ENCODE measurements around the gene PAK3.

PAK3 gene

DNA sequence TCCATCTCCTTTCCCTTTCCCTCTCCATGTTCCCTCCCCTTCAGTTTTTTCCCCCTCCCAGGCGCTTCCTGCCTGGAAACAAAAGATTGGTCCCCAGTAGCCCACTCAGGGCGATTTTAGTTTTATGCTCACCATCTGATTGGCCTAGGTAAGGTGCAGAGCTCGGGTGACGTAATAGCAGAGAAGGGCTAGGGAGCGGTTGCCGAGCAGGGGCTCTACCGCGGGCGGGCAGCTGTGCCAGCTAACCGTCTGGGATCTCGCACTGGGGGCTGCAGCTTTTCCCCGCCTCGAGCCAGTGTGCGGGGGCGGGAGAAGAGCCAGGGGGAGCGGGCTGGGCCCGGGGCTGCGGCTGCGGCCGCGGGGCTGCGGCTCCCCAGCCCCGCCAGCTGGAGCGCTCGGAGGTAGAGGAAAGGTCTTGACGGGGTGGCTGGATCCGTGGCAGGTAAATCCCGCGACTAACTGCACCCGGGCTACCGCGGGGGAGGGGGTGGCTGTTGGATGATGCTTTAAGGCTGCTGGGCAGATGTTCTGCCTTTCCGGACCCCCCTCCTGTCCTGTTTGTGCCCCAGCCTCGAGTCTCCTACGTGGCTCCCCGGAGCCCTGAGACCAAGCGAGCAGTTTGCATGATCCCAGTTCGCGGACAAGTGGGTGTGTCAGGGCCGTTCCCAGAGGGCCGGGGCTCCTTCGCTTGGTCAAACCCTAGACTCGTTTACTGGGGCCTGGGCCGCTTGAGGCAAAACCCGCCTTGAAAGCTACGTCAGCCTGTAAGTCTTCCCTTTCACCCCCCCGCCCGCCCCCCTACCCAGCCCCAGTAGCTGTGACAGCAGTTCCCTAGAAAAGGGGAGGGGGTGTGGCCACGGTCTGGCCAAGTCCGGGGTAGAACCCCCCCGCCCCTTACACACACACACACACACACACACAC lies at the start of gene PAK3:
Gene PAK3, plus strand, starts transcription at position 218 of the 922 bp plus-strand sequence. CDS start 26,913 bp downstream, outside the sequence.
- no peak for DNase-seq (ENCODE audit: low read depth in 2 of 2)

DNA sequence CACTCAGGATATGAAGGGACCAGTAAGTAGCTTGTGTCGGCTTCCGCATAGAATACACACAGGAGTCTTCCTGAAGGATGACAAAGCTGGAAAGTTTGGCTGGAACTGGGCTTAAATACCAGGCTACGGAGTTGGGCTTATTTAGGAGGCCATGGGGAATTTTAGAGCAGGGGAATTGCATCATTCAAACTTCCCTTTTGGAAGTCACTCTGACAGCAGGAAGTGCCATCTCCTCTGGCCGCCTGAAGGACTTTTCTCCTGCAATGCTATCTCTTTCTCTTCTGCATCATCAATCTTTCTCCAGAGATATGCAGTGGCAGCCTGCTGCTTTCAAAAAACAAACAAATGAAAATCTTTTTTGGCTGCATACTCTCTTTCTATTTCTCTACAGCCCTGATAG lies 48.4 kb upstream of the PAK3 start:
- DNase-seq (ENCODE audit: low read depth in 2 of 2): no peak

DNA sequence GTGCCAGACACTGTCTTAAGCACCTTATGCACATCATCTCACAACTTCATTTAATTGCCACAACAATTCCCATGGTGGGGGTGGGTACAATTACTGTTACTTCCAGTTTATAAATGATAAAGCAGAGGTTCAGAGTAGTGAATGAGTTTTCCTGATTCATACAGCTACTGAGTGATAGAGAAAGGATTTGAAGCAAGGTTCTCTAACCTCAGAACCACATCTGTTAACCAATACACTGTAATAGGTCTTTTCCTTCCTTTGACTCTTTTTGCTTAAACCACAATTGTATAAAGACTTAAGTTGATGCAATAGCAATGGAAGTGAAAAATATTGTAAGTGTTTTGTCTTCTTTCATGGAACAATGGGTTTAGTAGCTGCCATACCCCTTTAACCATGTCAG lies 43.5 kb upstream of the PAK3 start:
- no peak for DNase-seq (ENCODE audit: low read depth in 2 of 2)

DNA sequence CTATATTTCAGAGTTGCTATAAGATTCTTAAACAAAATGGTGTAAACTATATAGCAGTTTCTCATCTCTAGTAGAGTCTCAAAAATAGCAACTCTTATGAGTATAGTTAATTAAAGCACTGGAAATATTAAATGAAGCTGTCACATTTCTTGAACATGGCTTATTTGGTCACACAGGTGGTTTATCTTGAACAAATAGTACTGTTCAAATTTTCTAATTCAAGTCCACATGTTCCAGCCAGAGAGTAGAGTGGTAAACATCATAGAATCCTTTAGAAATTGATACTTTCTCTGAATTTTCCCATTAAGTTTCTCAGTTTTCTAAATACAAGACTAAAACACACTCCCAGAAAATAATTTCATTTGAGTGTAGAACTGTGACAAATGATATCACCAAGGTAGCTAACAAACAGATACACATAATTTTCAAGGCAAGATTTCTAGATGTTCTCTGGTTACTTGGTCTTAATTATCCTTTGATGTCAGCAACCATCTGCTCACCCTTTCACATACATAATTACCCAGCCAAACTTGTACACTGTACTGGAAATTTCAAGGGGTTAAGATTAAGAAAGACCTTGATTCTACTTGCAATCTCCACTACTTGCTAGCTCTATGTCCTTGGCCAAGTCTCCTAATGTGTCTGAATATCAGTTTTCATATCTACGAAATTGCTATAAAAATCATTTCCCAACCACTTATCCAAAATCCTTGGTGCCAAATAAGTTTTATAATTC lies 24.3 kb upstream of the PAK3 start:
- no peak for DNase-seq (ENCODE audit: low read depth in 2 of 2)

DNA sequence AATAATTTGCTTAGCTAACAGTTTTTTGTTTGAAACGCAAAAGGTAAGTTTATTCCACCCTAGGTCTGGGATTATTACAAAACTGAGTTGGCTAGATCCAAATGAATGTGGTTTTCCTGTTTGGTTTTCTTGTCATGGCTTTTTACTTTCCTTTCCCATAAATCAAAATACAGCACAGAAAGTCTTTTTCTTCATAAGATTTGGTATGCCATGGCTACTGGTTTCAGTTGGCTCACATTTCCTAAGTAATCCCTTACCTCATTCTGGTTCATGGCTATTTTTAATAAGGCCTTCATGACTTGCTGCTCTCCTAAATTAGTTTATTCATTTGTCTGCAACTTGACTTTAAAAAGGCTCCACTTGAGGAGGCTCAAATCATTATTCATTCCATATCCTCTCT lies 12.9 kb upstream of the PAK3 start:
- no peak for DNase-seq (ENCODE audit: low read depth in 2 of 2)

DNA sequence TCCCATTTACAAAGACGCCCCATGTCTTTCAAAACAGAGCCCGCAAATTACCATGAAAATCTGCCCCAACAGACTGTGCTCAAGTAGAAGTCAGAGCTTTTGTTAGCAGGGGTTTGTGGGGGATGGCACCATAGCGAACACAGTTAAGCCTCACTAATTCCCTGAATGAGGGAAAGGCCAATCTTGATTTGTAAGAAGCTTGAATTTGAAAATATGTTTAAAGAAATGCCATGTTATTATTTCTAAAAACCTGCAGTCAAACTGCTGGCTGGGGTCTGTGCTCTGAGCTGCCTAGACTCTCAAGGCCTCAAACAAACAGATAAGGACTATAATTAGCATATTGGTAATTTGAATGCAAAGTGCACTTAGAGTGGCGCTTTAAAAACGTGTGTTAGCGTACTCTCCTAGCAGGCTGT lies 9.4 kb upstream of the PAK3 start:
- no peak for DNase-seq (ENCODE audit: low read depth in 2 of 2)

DNA sequence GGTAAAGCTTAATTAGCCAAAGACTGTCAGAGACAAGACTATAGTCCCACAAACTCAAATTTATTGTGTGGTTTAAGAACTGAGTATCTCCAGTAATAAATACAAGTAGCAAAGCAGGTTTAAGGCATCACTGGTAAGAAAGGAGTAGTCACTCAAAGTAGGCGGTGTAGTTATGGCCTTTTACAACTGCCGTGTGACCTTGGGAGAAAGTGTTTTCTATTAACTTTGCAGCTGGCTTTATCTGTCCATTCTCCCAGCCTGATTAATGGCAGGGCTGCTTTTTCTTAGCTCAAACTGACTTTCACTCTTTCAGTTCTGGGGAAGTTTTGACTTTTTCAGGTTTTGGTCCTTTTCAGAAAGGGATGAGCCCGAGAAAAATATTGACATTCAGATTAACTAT lies 7.4 kb upstream of the PAK3 start:
- no peak for DNase-seq (ENCODE audit: low read depth in 2 of 2)

DNA sequence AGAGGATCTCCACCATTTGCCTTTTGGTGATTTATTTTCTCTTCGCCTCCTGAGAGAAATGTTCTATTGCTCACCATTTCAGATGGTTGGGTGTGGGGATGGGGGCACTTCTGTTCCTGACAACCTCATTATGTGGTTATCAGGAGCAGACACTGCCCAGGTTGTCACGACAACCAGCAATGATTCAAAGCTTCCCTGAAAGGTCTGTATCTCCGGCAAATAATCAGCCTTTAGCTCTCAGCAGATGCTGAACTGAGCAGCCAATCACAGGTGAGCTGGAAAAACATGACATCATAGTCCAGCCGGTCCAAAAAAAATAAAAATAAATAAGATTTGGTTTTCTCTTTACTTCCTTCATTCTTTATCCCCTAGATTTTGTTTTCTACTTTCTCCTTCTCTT lies 5.5 kb upstream of the PAK3 start:
- no peak for DNase-seq (ENCODE audit: low read depth in 2 of 2)

DNA sequence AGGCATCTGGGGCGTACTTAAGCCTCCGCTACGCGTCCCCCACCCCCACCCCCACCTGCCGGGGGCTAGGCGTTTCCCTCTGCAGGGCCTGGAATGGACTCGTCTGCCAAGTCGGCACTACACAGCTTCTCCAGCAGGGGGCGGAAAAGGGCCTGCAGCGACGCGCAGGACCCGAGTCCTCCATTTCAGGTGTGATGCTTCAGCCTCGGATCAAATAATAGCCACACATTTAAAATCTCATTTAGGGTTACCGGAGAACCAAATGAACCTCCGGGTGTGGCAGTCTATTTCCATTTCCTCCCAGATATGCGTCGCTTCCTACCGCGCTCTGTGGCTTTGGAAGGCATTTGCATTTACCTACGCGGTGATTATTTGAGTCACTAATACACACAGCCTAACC lies 2.9 kb downstream of the PAK3 start:
- DNase-seq (ENCODE audit: low read depth in 2 of 2): peak in 1 of 2 donors; percentile 25

DNA sequence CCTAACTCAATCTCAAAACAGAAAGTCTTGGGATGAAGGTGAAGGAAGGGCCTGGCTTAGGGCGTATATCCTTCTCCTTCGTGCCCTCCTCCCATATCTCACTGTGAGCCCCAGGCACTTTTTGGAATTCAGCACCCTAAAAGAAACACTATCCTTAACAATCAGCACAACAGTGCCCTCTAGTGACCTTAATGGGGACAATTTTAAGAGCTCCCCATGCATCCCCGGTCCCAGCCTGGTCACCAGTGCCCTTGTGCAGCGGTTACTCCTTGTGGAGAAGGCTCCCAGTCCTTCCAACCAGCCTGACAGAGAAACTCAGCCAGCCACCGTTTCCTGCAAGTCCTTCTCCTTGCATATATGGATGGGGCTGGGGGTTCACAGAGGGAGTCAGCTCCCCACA lies 4.2 kb downstream of the PAK3 start:
- no peak for DNase-seq (ENCODE audit: low read depth in 2 of 2)

DNA sequence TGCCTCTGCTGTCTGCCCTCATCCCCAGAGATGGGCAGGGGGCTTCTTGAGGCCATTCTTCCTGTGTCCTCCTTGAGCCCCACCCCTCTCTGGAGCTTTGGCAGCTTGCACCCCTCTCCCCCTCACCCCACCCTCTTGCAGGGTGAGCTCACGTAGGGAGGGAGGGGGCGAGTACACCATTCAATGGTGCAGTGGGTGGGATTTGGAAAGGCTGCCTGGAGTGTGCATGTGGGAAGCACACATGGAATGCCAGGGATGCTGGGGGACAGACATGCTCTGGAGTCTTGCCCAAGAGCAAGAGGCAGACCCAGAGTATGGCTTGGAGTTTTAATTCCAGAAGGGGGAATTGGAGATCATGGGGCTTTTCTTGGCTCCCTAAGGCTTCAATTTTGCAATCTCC lies 5.6 kb downstream of the PAK3 start:
- no peak for DNase-seq (ENCODE audit: low read depth in 2 of 2)

DNA sequence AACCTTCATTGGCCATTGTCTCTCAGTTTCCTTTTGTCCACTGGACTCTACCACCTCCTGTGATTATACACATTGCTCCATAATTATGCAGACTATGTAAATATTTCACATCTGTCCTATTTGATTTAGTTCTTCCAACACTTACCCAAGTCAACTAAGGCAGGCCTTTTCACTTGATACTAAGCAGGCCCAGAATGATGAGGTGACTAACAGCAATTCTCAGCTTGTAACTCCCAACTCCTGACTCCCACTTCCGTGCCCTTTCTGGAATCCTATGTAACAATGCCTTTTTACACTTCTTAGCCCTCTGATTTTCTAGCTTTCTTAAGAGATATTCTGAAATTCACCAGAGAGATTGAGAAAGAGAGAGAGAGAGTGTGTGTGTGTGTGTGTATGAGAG lies 6.6 kb downstream of the PAK3 start:
- no peak for DNase-seq (ENCODE audit: low read depth in 2 of 2)

DNA sequence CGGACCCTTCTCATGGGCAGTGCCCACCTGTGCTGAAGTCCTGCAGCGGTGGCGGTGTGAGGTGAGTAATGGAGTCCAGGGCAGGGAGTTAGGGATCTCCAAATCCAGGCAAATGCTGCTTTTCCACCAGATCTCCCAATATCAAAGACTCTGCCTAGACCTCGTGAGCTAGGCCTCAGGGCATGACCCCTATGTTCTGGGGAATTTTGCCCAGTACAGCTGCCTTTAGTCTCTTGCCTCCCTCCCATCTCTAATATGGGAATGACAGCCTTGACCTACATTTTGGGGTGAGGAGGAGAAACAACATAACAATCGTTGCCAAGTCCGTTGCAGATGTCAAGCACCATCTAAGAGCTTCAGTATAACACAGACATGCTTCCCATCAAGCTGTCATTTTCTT lies 7.3 kb downstream of the PAK3 start:
- no peak for DNase-seq (ENCODE audit: low read depth in 2 of 2)

DNA sequence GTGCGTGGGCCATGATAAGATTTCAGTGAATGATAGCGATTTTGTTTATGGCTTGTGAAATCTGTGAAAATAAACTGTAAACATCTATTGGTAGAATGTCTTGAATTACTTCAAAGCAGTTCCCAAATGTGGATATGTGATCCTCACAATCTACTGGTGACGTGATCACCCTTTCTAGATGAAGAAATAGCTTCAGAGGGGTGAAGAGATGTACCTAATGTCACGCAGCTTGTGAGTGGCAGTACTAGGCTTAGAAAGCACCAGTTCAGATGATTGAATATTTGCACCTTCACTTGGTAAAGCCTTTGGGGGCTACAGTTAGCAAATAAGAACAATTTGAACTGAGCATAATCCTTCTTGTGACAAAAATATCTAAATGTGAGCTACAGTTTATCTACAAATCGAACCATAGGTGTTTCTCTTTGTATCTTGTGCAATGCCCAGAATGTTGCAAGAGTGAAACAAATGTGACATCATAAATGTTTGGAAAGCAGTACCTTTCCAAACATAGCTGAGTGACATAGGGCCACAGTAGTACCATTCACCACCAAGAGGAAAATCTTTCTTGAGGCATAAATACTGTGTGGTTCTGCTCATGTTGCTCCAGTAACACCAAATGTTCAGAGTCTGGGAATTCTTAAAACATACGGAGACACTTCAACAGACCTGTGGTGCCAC lies 14.2 kb downstream of the PAK3 start:
- no peak for DNase-seq (ENCODE audit: low read depth in 2 of 2)

DNA sequence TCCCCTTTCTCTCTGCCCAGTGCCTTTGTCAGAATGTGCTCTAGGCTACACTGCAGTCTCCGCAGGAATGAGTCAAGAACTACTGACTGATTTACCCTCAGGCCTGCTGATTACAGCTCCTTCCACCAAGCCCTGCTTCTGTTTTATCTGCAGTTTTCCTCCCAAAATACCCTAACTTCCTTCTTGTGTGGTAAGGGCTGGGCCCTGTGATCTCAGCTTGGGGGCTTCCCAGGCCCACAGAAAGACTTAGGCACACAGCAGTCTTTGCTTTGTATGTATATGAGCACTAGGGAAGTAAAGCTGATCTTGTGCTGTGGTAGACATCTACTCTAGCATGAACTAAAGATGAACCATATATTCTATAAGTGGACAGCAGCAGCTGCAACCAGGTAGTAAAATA lies 18.8 kb downstream of the PAK3 start:
- no peak for DNase-seq (ENCODE audit: low read depth in 2 of 2)

DNA sequence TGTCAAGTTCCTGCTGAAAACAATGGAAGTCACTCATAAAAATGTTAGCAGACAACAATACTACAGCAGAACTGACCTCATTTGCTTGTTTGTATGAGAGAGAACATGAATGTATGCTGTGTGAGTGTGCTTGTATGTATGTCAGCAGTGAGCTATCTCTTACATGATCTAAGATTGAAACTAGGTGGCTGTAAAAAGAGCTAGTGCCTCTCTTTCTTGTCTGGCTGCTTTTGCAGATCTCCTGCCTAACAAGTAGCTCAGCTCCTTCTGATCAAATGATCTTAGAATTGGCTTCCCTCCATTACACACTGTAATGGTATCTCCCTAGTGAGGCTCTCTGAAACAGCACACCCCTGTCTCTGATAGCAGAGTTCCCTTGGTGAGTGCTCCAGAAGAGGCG lies 20.7 kb downstream of the PAK3 start:
- DNase-seq (ENCODE audit: low read depth in 2 of 2): no peak

DNA sequence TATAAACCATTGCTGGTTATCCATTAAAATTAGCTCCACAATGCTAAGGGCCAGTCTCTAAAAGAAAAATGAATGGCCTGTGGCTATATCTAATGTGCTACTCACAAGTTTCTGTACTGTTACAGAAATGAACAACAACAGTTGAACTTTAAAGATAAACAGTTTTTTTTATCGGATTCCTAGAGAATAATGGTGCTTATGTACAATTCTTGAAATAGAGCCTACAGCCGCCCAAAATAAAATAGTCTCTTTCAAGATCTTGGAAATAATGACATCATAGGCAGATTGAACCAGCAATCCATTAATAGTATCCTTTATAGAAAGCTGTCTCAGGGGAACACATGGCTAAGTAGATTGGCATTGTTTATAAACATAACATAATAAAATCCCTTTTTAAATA lies 23.4 kb downstream of the PAK3 start:
- DNase-seq (ENCODE audit: low read depth in 2 of 2): no peak

DNA sequence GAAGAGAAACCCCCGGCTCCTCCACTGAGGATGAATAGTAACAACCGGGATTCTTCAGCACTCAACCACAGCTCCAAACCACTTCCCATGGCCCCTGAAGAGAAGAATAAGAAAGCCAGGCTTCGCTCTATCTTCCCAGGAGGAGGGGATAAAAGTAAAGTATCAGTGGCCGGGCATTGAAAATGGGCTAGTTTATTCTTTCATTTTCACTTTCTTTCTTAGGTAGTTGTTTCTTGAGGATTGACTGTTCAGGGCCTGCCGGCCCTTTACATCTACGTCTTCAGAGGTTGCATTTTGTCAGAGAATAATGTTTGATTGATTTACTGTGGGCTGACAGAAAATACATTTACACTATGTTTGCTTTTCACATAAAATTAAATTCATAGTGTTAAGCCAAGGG lies 27.1 kb downstream of the PAK3 start:
- no peak for DNase-seq (ENCODE audit: low read depth in 2 of 2)

DNA sequence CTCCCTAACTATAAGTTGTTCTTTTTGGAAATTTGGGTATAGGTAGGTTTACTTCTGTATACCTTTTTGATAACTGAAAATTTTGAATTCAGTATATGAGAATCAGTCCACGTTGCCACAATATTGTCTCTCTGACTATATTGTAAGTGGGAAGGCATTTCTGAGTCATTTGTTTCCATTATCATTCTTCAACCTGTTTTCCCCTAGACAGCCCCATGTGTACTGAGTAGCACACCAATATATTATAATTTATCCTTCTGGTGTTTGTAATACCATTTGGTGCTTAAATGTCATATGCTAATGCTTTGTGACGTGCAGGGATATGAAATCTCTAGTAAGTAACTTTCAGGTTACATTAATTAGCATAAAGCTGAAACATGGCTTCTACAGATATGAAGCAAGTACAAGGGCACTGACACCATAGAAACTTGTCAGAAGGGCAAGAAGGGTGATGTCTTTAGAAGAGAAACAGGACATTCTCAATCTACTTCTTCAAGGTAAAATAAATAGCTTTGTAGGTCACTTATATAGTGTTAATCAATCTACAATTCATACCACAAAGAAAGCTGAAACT lies 27.7 kb downstream of the PAK3 start:
- no peak for DNase-seq (ENCODE audit: low read depth in 2 of 2)

DNA sequence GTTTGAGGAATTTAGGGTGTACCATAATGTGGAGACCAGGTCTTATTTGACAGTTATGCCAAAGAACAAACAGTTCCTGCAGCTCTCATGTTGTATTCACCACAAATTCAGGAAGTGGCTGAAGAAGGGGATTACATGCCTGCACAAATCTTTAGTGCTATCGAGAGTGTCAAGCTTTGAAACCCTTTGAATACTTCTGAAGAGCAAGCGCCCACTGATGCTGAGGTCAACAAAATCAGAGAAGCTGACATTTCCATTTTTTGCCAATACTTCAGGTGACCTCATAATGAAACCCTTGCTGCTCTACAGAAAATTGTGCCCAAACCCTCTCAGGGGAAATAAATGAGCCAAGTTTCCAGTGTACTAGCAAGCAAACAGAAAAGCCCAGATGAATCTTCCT lies 28.4 kb downstream of the PAK3 start:
- no peak for DNase-seq (ENCODE audit: low read depth in 2 of 2)

DNA sequence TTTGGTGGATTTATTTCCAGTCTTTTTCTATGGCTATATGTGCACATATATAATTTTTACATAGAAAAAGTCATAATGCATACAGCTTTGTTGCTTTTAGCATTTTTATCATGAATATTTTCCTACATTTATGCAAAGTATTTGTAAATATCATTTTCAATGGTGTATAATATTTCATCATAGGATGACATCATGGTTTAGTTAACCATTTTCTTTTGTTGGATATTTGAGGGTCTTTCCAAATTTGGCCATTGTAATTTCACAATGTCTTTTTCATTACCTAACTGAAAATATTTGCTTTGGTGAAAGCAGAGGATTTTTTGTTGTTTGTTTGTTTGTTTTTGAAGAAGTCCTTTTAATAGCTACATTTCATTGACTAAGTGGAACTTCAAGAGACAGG lies 31.0 kb downstream of the PAK3 start:
- no peak for DNase-seq (ENCODE audit: low read depth in 2 of 2)

DNA sequence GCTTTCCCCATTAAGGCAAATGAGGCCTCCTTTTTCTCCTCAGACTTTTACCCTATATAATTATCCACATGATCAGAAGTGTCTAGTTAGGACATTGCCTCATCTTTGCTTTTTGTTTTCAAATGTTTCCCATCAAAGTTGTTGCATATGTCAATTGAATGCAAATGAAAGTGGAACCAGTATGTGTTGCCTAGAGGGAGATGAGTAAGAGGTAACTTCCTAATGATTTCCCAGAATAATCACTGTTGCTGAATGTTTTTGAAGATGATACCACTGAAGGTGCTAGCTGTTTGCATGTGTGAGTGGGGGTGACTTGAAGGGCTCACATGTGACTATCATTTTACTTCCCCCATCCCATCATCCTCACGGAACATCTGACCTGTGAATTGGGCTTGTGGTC lies 33.9 kb downstream of the PAK3 start:
- no peak for DNase-seq (ENCODE audit: low read depth in 2 of 2)

All from stimulated activated CD8-positive, alpha-beta memory T cell treated with anti-CD3 and anti-CD28 coated beads, Interleukin-2, amount 100 ng/mL, for 1 hour (primary cell).